Tibial artery (tissue), 4 donors: ENCODE measurements around the gene CLDN14.
A peak's percentile ranks its signal among the peaks of the same experiment; 100 is the strongest.
"Not testable (repeated sequence)": the region's sequence is repeated elsewhere in the genome, so short reads cannot be mapped to it uniquely, and the experiment has no call there.

Experiments used
- DNase-seq, 2 donors: peaks; one replicate each; pipeline ENCODE4 v3.0.0-alpha.2; 2019
- H3K27ac ChIP-seq, 2 donors: fragments of 200-600 bp; sonication (generic) in 1 of 2; 1 replicate in 1 of 2; 2 replicates in 1 of 2; pipeline ENCODE4 v1.5.1; 2018 to 2019; ENCODE audit warnings: mild to moderate bottlenecking in 1 of 2
- H3K27me3 ChIP-seq, 2 donors: fragments of 200-600 bp; sonication (generic) in 1 of 2; one replicate each; pipeline versions ENCODE4 v1.5.1 to v1.6.0; 2016 to 2019
- H3K36me3 ChIP-seq, 3 donors: fragments of 200-600 bp; sonication (generic) in 2 of 3; one replicate each; pipeline ENCODE4 v1.5.1; 2016 to 2019; ENCODE audit warnings: mild to moderate bottlenecking in 2 of 3
- H3K4me1 ChIP-seq, 4 donors: fragments of 200-600 bp; sonication (generic) in 2 of 4; 1 replicate in 3 of 4; 2 replicates in 1 of 4; pipeline ENCODE4 v1.5.1; 2016 to 2019
- H3K4me3 ChIP-seq, 2 donors: fragments of 200-600 bp; sonication (generic) in 1 of 2; 1 replicate in 1 of 2; 2 replicates in 1 of 2; pipeline ENCODE4 v1.5.1; 2018 to 2019; ENCODE audit warnings: mild to moderate bottlenecking in 2 of 2
- H3K9me3 ChIP-seq, 3 donors: fragments of 200-600 bp; sonication (generic) in 1 of 3; one replicate each; pipeline ENCODE4 v1.5.1; 2016 to 2019
- CTCF ChIP-seq, 2 experiments: fragments of 200-600 bp in 1 of 2; fragments of 450-650 bp in 1 of 2; IDR thresholded peaks; one replicate each; pipeline ENCODE4 v1.5.1; 2017 to 2019; ENCODE audit warnings: antibody characterized with exemption in 2 of 2, mild to moderate bottlenecking in 1 of 2, moderate library complexity in 1 of 2
- intact Hi-C: fragments of 100-400 bp; cut with DNase I; formaldehyde crosslinking; loops from one replicate; pipeline ENCODE4 v1.15.0; 2023; ENCODE audit warnings: low total_unique reads

Gene CLDN14

GRCh38 chr21:36481639-36482038 lies 1.7 kb upstream of the CLDN14 start:
- Histone ChIP-seq H3K27me3 (no peaks in the 10 kb centered on the region), H3K9me3 (no peaks in the 10 kb centered on the region), H3K27ac (no peak overlapping the region), H3K36me3 (no peaks in the 10 kb centered on the region), H3K4me1 (peaks cover 0 to 12% (median 8%) of the 10 kb centered on the region in 4 donors), H3K4me3 (no peak overlapping the region)
- intact Hi-C loops: no loop called here
- TF ChIP-seq CTCF (IDR thresholded peaks at IDR 0.05): no peak
- DNase-seq: no peak

- peaks cover 0 to 12% (median 8%) of the 10 kb centered on the region in 4 donors for H3K4me1 ChIP-seq
- no peak for DNase-seq
- H3K36me3 ChIP-seq: no peaks in the 10 kb centered on the region
- no peak for TF ChIP-seq CTCF (IDR thresholded peaks at IDR 0.05)
- no peak overlapping the region for H3K27ac ChIP-seq
- H3K27me3 ChIP-seq: no peaks in the 10 kb centered on the region
- intact Hi-C loops: no loop called here
- H3K9me3 ChIP-seq: no peaks in the 10 kb centered on the region
- no peak overlapping the region for H3K4me3 ChIP-seq
These were observed 696 bp upstream of the CLDN14 start for GRCh38 chr21:36480618-36481017.

GRCh38 chr21:36478941-36479340 lies 981 bp downstream of the CLDN14 start:
- Histone ChIP-seq H3K27ac (peak overlapping the region in 1 of 2 donors; percentile 47), H3K4me3 (peak overlapping the region in 1 of 2 donors; percentile 14), H3K9me3 (no peaks in the 10 kb centered on the region), H3K4me1 (peaks cover 0 to 12% (median 8%) of the 10 kb centered on the region in 4 donors), H3K36me3 (no peaks in the 10 kb centered on the region), H3K27me3 (no peaks in the 10 kb centered on the region)
- no peak for DNase-seq
- no peak for TF ChIP-seq CTCF (IDR thresholded peaks at IDR 0.05)
- intact Hi-C loops: no loop called here

GRCh38 chr21:36478207-36478701 lies 1.7 kb downstream of the CLDN14 start:
- Histone ChIP-seq H3K4me1 (peaks cover 0 to 12% (median 8%) of the 10 kb centered on the region in 4 donors), H3K36me3 (no peaks in the 10 kb centered on the region), H3K4me3 (no peak overlapping the region), H3K27ac (peak overlapping the region in 1 of 2 donors; percentile 47), H3K9me3 (no peaks in the 10 kb centered on the region), H3K27me3 (no peaks in the 10 kb centered on the region)
- DNase-seq: no peak
- TF ChIP-seq CTCF (IDR thresholded peaks at IDR 0.05): no peak
- intact Hi-C loops: no loop called here

GRCh38 chr21:36477559-36477958 lies 2.4 kb downstream of the CLDN14 start:
- Histone ChIP-seq H3K9me3 (no peaks in the 10 kb centered on the region), H3K27ac (no peak overlapping the region), H3K4me1 (peaks cover 0 to 12% (median 8%) of the 10 kb centered on the region in 4 donors), H3K27me3 (no peaks in the 10 kb centered on the region), H3K4me3 (no peak overlapping the region), H3K36me3 (no peaks in the 10 kb centered on the region)
- intact Hi-C loops: no loop called here
- DNase-seq: no peak
- TF ChIP-seq CTCF (IDR thresholded peaks at IDR 0.05): no peak

- no peaks in the 10 kb centered on the region for H3K27me3 ChIP-seq
- H3K4me3 ChIP-seq: no peak overlapping the region
- H3K27ac ChIP-seq: no peak overlapping the region
- DNase-seq: no peak
- H3K36me3 ChIP-seq: no peaks in the 10 kb centered on the region
- TF ChIP-seq CTCF (IDR thresholded peaks at IDR 0.05): no peak
- no peaks in the 10 kb centered on the region for H3K9me3 ChIP-seq
- H3K4me1 ChIP-seq: peaks cover 0 to 12% (median 8%) of the 10 kb centered on the region in 4 donors
- intact Hi-C loops: no loop called here
These were observed 2.9 kb downstream of the CLDN14 start for GRCh38 chr21:36477001-36477400.

GRCh38 chr21:36476541-36476940 lies 3.4 kb downstream of the CLDN14 start:
- intact Hi-C loops, H3K4me3 ChIP-seq, H3K36me3 ChIP-seq, H3K27me3 ChIP-seq, H3K9me3 ChIP-seq, H3K27ac ChIP-seq, DNase-seq: not testable (repeated sequence)
- peaks cover 0 to 12% (median 8%) of the 10 kb centered on the region in 4 donors for H3K4me1 ChIP-seq
